GM21360 (cell line): Measurements from ENCODE around the gene TNFRSF1B.

ENCODE experiments used
- ATAC-seq: cut with Tn5 transposase; IDR thresholded peaks from one replicate; pipeline ENCODE4 v1.9.1; 2021; ENCODE audit warnings: mild to moderate bottlenecking, moderate library complexity; ENCODE audit not compliant: unreplicated experiment

Gene TNFRSF1B

DNA sequence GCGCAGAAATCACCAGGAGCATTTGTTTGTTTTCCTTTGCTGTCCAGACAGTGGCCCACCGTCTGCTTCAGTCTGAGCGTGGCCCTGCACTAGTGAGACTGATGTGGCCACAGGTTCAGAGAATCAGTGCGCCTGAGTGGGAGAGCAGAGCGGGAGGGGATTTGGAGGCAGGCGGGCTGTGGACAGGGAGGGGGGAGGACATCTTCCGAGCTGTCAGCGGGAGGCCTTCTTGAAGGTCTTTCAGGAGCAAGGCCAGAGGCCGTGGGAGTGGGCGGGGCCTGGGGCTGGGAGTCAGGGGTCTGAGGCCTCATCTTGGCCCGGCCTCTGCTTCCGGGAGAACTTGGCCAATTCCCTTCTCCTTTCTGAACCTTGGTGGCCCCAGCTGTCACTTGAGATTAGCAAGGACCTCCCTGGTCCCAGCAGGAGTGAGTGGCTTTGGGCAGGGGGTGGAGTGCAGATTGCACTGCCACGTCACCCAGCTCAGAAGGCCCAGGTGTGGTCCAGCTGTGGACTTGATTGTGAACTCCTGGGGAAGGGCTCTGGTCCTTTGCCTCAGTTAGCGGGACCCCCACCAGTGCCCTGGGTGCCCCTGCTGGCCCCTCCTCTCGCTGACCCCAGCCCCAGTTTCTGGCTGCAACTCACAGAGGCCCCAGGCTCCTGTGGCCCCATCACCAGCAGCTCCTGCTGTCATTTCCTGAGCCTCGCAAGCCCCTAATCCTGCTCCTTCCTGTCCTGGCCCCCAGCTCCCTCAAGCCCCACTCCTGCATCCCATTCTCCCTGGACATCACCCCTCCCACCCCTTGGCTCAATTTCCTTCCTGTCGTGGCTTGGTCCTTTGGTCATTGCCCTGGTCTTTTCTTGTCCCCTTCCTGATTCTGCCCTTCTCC is 8.4 kb downstream of the TNFRSF1B start:
- no peak for ATAC-seq

GRCh38 chr1:12176298-12177118 is 9.7 kb downstream of the TNFRSF1B start:
- ATAC-seq: no peak

GRCh38 chr1:12177156-12177998 is 10.6 kb downstream of the TNFRSF1B start:
- ATAC-seq: no peak

DNA sequence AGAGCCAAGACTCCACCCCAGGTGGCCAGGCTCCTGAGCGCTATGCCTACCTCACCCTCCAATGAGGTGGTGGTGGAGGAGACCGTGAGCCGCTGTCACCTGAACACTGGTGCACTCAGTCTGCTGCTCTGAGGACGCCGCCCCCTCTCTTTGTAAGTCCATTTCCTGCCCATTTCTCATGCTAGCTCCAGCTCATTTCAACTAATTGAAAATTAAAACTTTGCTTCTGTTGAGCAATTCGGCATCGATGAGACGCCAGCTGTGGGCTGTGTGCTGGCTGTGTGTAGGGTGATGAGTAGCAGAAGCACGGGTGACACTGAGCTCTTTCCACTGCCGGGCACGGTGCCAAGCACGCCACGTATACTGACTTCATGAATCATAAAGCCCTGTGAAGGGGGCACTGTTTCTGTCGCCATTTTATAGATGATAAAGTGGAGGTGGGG is 11.2 kb downstream of the TNFRSF1B start:
- no peak for ATAC-seq

DNA sequence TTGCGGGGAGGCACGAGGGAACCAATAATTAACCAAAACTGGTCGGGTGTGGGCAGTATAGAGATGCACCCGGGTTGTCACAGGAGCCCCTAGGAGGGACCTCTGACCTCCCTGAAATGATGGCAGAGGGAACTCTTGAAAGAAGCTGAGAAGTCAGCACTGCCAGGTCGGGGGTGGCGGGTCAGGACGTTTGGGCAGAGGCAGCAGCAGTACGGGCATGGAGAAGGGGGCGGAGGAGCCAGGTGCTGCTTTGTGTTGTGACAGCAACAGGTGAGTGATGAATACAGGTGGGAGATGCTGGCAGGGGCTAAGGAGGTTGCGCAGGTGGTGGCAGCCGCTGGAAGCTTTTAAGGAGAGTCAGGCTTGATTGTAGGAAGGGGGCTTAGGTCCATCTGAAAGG is 11.7 kb downstream of the TNFRSF1B start:
- no peak for ATAC-seq

DNA sequence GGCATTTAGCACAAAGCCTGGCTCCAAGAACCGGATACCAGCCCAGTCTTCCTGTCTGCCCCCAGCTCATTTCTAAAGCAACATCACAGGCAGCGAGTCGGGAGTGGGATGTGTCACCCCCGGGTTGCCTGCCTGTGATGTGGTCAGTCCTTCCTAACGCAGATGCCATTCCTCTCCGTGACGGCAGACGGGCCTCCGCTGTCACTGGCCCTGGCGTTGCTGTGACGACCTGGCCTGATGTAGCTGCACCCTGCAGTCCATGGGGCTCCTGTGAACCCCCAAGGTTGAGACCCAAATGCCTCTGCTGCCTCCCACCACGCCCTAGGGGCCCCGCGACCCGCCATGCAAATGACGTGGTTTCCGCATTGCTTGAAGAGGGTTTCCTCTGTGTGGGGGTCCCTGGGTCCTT is 12.3 kb downstream of the TNFRSF1B start:
- ATAC-seq: no peak

- no peak for ATAC-seq
Observed at GRCh38 chr1:12179676-12180075, 12.9 kb downstream of the TNFRSF1B start.

DNA sequence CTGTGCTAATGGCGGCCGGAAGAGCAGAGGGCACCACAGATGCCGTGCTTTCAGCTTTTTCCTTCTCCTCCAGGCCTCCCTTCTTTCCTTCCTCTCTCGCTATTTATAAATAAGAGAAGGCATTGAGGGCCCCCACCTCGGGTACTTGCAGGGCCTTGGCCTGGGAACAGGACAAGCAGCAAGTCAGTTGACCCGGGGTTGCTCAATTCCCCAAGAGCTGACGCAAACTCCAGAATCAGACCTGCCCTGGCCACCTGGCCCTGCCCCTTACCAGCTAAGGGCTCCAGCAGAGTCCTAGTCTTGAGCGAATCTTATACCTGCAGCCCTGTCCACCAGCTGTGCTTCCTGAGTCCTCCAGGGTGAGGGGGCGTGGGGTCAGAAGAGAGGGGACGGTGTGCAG is 13.5 kb downstream of the TNFRSF1B start:
- ATAC-seq: no peak

DNA sequence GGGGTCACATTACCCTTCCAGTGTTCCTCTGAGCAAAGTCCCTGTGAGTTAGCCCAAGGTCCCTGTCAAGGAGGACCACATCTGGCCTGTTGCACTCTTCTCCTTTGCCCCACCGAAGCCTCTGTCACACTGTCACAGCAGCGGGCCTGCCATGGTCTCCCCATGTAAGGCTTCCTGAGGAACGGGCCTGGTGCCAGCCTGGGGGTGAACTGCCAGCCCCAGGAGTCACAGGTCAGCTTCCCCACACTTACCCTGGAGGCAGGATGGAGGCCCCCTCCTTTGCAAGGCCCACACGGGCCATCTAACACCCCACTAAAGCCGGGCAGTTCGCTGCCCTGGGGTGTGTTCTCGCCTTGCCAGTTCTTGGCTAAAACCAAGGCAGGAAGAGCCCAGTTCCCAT is 14.1 kb downstream of the TNFRSF1B start:
- no peak for ATAC-seq

- no peak for ATAC-seq
Observed at GRCh38 chr1:12181568-12181967, 14.8 kb downstream of the TNFRSF1B start.

GRCh38 chr1:12182410-12182984 is 15.7 kb downstream of the TNFRSF1B start:
- no peak for ATAC-seq

- ATAC-seq: no peak
Observed at GRCh38 chr1:12183095-12183794, 16.5 kb downstream of the TNFRSF1B start.

DNA sequence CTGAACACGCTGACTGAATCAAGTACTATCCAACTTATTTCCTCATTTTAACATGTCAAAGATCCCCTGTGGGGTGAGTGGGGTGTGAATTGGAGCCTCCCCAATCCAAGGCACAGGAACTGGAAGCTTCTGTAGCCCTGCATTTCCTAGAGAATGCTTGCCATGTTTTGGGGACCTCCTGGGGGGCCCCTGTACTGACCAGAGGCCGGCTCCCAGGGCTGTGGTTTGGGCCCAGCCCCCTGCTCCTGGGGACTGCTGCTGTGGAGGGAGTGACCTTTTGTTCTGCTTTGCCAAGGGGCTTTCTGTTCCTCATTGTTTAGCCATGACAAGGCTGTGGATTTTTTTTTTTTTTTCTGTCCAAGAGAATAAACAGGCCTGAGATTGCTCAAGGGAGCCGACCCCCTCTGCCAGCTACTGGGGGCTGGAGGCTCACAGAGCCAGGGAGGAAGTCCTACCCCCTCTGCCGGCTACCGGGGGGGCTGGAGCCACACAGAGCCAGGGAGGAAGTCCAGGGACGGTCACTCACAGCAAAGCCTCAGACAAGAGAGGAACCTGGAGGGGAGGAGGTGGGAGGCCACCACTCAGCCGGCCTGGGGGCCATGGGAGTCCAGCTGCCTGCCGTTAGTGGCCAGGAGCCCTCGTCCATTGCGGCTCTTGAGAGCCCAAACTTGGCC is 17.4 kb downstream of the TNFRSF1B start:
- ATAC-seq: no peak

GRCh38 chr1:12185036-12185917 is 18.5 kb downstream of the TNFRSF1B start:
- no peak for ATAC-seq

DNA sequence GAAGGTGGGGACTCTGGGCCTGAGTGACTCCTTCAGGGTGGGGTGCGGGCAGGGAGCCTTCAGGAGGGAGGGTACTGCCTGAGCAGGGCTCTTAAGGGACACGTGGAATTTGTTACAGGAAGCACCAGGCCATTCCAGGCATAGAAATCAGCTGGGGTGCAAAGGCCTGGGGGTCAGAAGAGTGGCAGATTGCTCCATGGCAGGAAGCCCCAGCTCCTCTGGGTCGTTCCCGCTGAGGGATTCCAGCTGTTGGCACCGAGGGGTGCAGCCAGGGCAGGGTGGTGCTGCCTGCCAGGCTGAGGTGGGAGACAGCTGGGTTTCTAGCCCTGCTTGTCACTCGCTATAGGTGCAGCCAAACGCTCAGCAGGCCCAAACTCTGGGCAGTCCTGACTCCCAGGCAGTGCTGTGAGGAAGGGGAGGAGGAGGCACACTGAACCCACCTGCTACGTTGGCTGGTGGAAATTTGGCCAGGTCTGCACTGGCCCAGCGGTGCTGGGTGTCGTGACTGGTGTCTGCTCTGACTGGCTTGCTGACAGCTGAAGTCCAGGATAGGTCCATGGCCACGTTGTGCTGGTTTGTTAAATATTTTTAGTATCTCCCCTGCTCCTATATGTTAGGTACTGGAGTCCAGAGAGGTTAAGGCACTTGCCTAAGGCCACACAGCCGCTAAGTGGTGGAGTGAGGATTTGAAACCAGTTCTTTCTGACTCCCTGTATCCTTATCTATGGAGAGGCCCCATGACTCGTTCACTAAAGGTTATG is 19.3 kb downstream of the TNFRSF1B start:
- ATAC-seq: no peak

- no peak for ATAC-seq
Observed at GRCh38 chr1:12186679-12186985, 19.8 kb downstream of the TNFRSF1B start.

GRCh38 chr1:12188115-12188514 is 21.3 kb downstream of the TNFRSF1B start:
- no peak for ATAC-seq
